ENCODE measurements around the gene RNF149.

GRCh38 chr2:101265893-101266499, 42.5 kb downstream of the RNF149 start:
- TF ChIP-seq ARNTL (CRISPR knock-in tag; IDR thresholded peaks at IDR 0.05; ENCODE audit: borderline replicate concordance, low read depth) (no peak), ZFP3 (CRISPR knock-in tag; IDR thresholded peaks at IDR 0.05) (no peak), ZNF70 (CRISPR knock-in tag; IDR thresholded peaks at IDR 0.05) (no peak), TOX (CRISPR knock-in tag; IDR thresholded peaks at IDR 0.05; ENCODE audit: borderline replicate concordance) (no peak), RARB (CRISPR knock-in tag; IDR thresholded peaks at IDR 0.05) (no peak), GLIS3 (CRISPR knock-in tag; IDR thresholded peaks at IDR 0.05) (no peak), PATZ1 (CRISPR knock-in tag; IDR thresholded peaks at IDR 0.05; ENCODE audit: borderline replicate concordance) (no peak), BACH2 (CRISPR knock-in tag; IDR thresholded peaks at IDR 0.05; ENCODE audit: borderline replicate concordance) (no peak), ZNF565 (CRISPR knock-in tag; conservative IDR thresholded peaks at IDR 0.05; ENCODE audit: low read depth) (no peak), ISL1 (CRISPR knock-in tag; IDR thresholded peaks at IDR 0.05) (no peak)
- TF ChIP-seq, protein P1, sequence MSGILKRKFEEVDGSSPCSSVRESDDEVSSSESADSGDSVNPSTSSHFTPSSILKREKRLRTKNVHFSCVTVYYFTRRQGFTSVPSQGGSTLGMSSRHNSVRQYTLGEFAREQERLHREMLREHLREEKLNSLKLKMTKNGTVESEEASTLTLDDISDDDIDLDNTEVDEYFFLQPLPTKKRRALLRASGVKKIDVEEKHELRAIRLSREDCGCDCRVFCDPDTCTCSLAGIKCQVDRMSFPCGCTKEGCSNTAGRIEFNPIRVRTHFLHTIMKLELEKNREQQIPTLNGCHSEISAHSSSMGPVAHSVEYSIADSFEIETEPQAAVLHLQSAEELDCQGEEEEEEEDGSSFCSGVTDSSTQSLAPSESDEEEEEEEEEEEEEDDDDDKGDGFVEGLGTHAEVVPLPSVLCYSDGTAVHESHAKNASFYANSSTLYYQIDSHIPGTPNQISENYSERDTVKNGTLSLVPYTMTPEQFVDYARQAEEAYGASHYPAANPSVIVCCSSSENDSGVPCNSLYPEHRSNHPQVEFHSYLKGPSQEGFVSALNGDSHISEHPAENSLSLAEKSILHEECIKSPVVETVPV (CRISPR knock-in tag; IDR thresholded peaks at IDR 0.05) = no peak
- TF ChIP-seq, protein P2, sequence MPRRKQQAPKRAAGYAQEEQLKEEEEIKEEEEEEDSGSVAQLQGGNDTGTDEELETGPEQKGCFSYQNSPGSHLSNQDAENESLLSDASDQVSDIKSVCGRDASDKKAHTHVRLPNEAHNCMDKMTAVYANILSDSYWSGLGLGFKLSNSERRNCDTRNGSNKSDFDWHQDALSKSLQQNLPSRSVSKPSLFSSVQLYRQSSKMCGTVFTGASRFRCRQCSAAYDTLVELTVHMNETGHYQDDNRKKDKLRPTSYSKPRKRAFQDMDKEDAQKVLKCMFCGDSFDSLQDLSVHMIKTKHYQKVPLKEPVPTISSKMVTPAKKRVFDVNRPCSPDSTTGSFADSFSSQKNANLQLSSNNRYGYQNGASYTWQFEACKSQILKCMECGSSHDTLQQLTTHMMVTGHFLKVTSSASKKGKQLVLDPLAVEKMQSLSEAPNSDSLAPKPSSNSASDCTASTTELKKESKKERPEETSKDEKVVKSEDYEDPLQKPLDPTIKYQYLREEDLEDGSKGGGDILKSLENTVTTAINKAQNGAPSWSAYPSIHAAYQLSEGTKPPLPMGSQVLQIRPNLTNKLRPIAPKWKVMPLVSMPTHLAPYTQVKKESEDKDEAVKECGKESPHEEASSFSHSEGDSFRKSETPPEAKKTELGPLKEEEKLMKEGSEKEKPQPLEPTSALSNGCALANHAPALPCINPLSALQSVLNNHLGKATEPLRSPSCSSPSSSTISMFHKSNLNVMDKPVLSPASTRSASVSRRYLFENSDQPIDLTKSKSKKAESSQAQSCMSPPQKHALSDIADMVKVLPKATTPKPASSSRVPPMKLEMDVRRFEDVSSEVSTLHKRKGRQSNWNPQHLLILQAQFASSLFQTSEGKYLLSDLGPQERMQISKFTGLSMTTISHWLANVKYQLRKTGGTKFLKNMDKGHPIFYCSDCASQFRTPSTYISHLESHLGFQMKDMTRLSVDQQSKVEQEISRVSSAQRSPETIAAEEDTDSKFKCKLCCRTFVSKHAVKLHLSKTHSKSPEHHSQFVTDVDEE (CRISPR knock-in tag; IDR thresholded peaks at IDR 0.05) = no peak
